Measurements from ENCODE around the gene NAALADL2. TPM values are rescaled to one million over a fixed set of nuclear protein-coding genes. Genes with fewer than 3 reads are reported as not detected.
A peak's percentile ranks its signal among the peaks of the same experiment; 100 is the strongest.

The NAALADL2 gene
- total RNA-seq, 1 experiment from 2014 or later = 1.9 TPM

DNA sequence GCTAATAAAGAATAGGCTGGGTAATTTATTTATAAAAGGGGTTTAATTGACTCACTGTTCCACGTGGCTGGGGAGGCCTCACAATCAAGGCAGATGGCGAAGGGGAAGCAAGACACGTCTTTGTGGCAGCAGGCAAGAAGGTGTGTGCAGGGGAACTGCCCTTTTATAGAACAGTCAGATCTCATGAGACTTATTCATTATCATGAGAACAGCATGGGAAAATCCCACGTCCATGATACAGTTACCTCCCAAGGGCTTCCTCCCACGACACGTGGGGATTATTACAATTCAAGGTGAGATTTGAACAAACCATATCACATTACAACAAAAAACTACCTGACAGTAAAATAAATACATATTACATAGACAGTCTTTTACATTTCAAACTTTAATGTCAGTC is 414.9 kb downstream of the NAALADL2 start:
- Histone ChIP-seq H3K9me2 (replicated peaks; ENCODE audit: low read length) (no peaks in the 10 kb centered on the region), H3F3A (ENCODE audit: low read length, unreplicated experiment) (no peaks in the 10 kb centered on the region), H3K36me3 (ENCODE audit: low read depth, low read length) (no peaks in the 10 kb centered on the region), H3K4me3 (ENCODE audit: low read length) (no peak overlapping the region), H4K20me1 (ENCODE audit: low read length) (no peaks in the 10 kb centered on the region), H3K4me1 (ENCODE audit: insufficient read depth, low read length) (peaks cover 7% of the 10 kb centered on the region; the same call in 1 of the 2 replicates), H3K9ac (ENCODE audit: low read length) (no peak overlapping the region), H3K27ac (ENCODE audit: low read length) (no peak overlapping the region), H3K4me2 (ENCODE audit: low read length) (no peak overlapping the region), H3K27me3 (ENCODE audit: low read length) (no peaks in the 10 kb centered on the region), H3K9me3 (ENCODE audit: low read length) (no peaks in the 10 kb centered on the region), H2AFZ (ENCODE audit: low read length) (no peak overlapping the region), H3K79me2 (ENCODE audit: low read length) (no peaks in the 10 kb centered on the region)
- CTCF ChIA-PET = no interaction called here
- ATAC-seq = no peak
- intact Hi-C loops (cut with micrococcal nuclease) = no loop called here
- no peak for TF ChIP-seq EZH2 (IDR thresholded peaks at IDR 0.05; ENCODE audit: low read length, unreplicated experiment)
- no peak for TF ChIP-seq EZH2phosphoT487 (IDR thresholded peaks at IDR 0.05; ENCODE audit: borderline replicate concordance, low read length)
- TF ChIP-seq, protein P1, sequence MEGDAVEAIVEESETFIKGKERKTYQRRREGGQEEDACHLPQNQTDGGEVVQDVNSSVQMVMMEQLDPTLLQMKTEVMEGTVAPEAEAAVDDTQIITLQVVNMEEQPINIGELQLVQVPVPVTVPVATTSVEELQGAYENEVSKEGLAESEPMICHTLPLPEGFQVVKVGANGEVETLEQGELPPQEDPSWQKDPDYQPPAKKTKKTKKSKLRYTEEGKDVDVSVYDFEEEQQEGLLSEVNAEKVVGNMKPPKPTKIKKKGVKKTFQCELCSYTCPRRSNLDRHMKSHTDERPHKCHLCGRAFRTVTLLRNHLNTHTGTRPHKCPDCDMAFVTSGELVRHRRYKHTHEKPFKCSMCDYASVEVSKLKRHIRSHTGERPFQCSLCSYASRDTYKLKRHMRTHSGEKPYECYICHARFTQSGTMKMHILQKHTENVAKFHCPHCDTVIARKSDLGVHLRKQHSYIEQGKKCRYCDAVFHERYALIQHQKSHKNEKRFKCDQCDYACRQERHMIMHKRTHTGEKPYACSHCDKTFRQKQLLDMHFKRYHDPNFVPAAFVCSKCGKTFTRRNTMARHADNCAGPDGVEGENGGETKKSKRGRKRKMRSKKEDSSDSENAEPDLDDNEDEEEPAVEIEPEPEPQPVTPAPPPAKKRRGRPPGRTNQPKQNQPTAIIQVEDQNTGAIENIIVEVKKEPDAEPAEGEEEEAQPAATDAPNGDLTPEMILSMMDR (conservative IDR thresholded peaks at IDR 0.05; ENCODE audit: low read depth, low read length) = no peak
- no peak for DNase-seq
- POLR2A ChIA-PET (ENCODE audit: unreplicated experiment) = no interaction called here
- BruUV-seq (replicated peaks) = no TSS peak

DNA sequence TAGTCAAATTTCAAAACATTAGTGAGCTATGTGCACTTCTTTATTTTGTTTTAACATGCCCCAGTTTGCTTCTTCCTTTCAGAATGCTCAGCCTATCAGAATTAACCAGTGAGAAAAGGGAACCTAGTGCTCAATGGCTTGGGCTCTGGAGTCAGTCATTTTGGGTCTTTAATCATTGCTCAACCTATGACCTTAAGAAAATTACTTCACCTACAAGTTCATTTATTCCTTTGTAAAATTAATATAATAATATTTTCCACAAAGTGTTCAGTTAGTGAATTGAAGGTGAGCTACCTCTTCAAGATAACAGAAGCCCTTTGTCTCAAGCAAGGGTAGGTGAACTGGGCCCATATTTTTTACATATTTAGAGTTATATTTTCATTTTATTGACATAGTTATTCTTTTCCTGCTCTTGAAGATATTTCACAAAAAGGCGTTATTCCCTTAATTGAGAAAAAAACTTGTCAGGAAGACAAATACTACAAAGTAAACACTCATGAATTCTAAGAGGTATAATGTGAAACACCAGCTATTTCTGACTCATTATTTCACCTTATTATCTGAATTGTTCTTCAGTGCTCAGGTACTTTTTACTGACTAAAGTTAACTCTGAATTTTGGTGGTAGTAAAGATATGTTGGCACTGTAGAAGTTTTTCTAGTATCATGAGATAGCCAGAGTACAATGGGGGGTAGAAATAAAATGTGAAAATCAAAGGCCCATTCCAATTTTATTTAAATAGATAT is 415.5 kb downstream of the NAALADL2 start:
- DNase-seq (peak; percentile 15), ATAC-seq (peak; percentile 43)
- no peaks in the 10 kb centered on the region for H3K36me3 ChIP-seq (ENCODE audit: low read depth, low read length)
- H3K4me2 ChIP-seq (ENCODE audit: low read length) = no peak overlapping the region
- ChIA-PET CTCF (no interaction called here), POLR2A (ENCODE audit: unreplicated experiment) (interaction anchor here (0.5 to 0.6 kb wide), 2 partner anchors 168 to 191 kb away, joined by 3 to 4 read pairs; no protein-coding TSS in a partner anchor)
- H2AFZ ChIP-seq (ENCODE audit: low read length) = no peak overlapping the region
- no TSS peak for BruUV-seq (replicated peaks)
- H3K4me3 ChIP-seq (ENCODE audit: low read length) = no peak overlapping the region
- no peaks in the 10 kb centered on the region for H3K9me3 ChIP-seq (ENCODE audit: low read length)
- intact Hi-C loops (cut with micrococcal nuclease) = no loop called here
- TF ChIP-seq, protein P1 (conservative IDR thresholded peaks at IDR 0.05; ENCODE audit: low read depth, low read length) = no peak
- TF ChIP-seq EZH2phosphoT487 (IDR thresholded peaks at IDR 0.05; ENCODE audit: borderline replicate concordance, low read length) (no peak), EZH2 (IDR thresholded peaks at IDR 0.05; ENCODE audit: low read length, unreplicated experiment) (no peak)
- no peak overlapping the region for H3K27ac ChIP-seq (ENCODE audit: low read length)
- H3K79me2 ChIP-seq (ENCODE audit: low read length) = no peaks in the 10 kb centered on the region
- no peaks in the 10 kb centered on the region for H3F3A ChIP-seq (ENCODE audit: low read length, unreplicated experiment)
- peaks cover 7% of the 10 kb centered on the region; the same call in 1 of the 2 replicates for H3K4me1 ChIP-seq (ENCODE audit: insufficient read depth, low read length)
- H3K9ac ChIP-seq (ENCODE audit: low read length) = no peak overlapping the region
- no peaks in the 10 kb centered on the region for H3K9me2 ChIP-seq (replicated peaks; ENCODE audit: low read length)
- H4K20me1 ChIP-seq (ENCODE audit: low read length) = no peaks in the 10 kb centered on the region
- no peaks in the 10 kb centered on the region for H3K27me3 ChIP-seq (ENCODE audit: low read length)

DNA sequence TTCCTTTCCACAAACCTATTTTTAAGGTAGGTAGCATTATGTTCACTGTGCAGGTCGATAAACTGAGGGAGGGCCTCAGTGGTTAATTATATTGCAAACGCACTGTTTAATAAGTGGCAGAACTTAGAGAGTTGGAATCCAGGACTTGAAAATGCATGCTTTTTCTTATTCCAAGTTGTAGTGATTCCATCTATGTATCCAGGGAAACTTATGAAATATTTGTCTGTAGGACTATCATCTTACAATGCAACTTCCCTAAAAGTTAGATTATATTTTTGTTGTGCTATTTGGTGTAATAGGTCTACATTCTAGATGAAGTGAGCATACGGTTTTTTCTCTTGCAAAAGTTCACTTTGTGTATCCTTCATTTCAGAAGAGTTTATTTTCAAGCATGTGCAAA is 419.5 kb downstream of the NAALADL2 start:
- H3K4me2 ChIP-seq (ENCODE audit: low read length) = no peak overlapping the region
- H2AFZ ChIP-seq (ENCODE audit: low read length) = no peak overlapping the region
- no peaks in the 10 kb centered on the region for H3K4me1 ChIP-seq (ENCODE audit: insufficient read depth, low read length)
- H3K9me3 ChIP-seq (ENCODE audit: low read length) = no peaks in the 10 kb centered on the region
- POLR2A ChIA-PET (ENCODE audit: unreplicated experiment) = no interaction called here
- CTCF ChIA-PET = no interaction called here
- no peaks in the 10 kb centered on the region for H3K27me3 ChIP-seq (ENCODE audit: low read length)
- intact Hi-C loops (cut with micrococcal nuclease) = no loop called here
- H3K27ac ChIP-seq (ENCODE audit: low read length) = no peak overlapping the region
- H3K9ac ChIP-seq (ENCODE audit: low read length) = no peak overlapping the region
- no peaks in the 10 kb centered on the region for H3K36me3 ChIP-seq (ENCODE audit: low read depth, low read length)
- TF ChIP-seq EZH2 (IDR thresholded peaks at IDR 0.05; ENCODE audit: low read length, unreplicated experiment) (no peak), EZH2phosphoT487 (IDR thresholded peaks at IDR 0.05; ENCODE audit: borderline replicate concordance, low read length) (no peak)
- TF ChIP-seq, protein P1 (conservative IDR thresholded peaks at IDR 0.05; ENCODE audit: low read depth, low read length) = no peak
- H3K4me3 ChIP-seq (ENCODE audit: low read length) = no peak overlapping the region
- DNase-seq (no peak), ATAC-seq (no peak)
- H3K79me2 ChIP-seq (ENCODE audit: low read length) = no peaks in the 10 kb centered on the region
- H3K9me2 ChIP-seq (replicated peaks; ENCODE audit: low read length) = no peaks in the 10 kb centered on the region
- no TSS peak for BruUV-seq (replicated peaks)
- H4K20me1 ChIP-seq (ENCODE audit: low read length) = no peaks in the 10 kb centered on the region
- H3F3A ChIP-seq (ENCODE audit: low read length, unreplicated experiment) = no peaks in the 10 kb centered on the region
